NCI-H128 (cell line): ENCODE results near the gene MRPL20.
A peak's percentile ranks its signal among the peaks of the same experiment; 100 is the strongest.
"Not testable (repeated sequence)": the region's sequence is repeated elsewhere in the genome, so short reads cannot be mapped to it uniquely, and the experiment has no call there.

Source experiments
- DNase-seq: peaks from one replicate; lab custom pipeline; 2025; ENCODE audit not compliant: unreplicated experiment; lab: John Stamatoyannopoulos, UW

MRPL20 gene

DNA sequence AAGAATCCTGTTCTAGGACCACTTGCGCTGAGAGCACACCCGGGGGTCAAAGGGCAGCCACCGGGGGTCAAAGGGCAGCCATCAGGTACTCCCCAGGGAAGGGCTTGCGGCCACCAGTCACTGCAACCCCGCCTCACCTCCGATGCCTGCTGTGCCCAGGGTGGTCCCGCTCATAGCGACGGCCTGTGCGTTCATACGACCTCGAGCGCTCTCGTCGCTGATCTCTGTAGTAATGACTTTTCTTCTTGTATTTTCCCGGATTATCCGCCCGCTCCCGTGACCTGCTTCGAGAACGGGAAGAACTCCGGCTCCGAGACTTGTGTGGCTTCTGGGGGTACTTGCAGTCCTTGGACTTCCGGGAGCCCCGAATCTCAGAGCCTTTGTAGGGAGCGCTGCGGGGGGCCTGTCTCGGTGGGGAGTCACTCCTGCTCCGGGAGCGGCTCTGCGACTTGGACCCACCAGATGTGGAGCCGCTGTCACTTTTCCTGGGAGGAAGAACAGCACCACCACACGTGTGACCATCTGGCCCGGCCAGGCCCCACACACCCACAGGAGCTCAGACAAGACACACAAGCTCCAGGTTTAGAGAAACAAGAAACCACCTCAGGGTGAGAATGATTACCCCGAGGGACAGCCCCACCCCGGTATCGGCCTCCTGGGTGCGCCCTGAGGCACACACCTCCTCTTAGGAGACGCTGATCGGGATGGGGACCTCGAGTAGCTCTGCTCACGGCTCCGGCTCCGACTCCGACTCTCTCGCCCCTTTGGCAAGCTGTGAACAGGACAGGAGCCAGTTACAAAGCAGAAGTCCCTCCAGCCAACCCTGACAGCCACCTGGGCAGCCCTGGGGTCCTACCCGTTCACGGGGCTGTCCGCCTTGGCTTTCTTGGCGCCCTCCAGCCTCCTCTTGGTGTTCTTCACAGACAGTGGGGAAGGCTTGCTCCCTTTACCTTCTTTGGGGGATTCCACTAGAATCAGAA is 19.7 kb downstream of the MRPL20 start:
- no peak for DNase-seq

DNA sequence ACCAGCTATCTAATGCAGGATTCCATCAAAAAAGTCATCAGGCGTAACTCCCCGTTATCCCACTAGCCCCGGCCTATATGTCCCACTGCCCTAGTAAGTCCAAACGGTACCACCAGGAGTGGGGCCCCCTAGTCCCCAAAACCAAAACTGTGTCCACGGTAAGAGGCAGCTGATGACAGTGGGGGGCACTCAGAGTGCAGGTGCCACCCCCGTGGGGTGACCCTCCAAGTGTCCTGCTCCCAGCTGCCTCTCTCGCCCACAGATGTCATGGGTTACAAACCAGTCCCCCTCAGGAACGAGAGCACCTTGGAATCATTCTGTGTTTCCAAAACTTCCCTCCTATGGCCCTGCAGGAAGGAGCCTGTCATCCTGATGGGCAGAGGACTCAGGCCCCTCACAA is 21.2 kb downstream of the MRPL20 start:
- DNase-seq = no peak

DNA sequence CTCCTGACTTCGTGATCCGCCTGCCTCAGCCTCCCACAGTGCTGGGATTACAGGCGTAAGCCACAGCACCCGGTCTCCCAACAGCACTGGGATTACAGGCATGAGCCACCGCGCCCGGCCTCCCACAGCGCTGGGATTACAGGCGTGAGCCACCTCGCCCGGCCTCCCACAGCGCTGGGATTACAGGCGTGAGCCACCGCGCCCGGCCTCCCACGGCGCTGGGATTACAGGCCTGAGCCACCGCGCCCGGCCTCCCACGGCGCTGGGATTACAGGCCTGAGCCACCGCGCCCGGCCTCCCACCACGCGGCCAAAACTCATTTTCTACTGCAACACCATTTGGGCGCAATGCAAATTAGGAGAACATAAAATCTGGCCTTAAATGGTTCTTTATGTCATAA is 21.8 kb downstream of the MRPL20 start:
- not testable (repeated sequence) for DNase-seq

DNA sequence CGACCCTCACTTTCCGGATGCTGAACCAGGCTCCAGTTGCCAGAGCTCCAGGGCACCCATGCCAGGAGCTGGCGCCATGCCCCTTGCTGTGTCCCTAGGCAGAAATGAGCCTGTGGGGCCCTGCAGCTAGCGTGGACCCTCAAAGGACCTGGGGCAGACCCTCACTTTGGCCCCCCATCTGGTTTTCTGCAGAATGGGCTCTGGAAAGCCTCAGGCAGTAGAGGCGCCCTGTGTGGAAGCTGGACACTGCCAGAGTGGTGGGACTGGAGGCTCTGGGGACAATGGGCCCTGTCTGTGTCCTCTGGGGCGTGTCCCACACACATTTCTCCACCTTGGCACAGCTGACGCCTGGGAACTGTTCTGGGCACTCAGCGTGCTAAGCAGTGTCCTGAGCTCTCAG is 25.8 kb downstream of the MRPL20 start:
- DNase-seq = no peak

DNA sequence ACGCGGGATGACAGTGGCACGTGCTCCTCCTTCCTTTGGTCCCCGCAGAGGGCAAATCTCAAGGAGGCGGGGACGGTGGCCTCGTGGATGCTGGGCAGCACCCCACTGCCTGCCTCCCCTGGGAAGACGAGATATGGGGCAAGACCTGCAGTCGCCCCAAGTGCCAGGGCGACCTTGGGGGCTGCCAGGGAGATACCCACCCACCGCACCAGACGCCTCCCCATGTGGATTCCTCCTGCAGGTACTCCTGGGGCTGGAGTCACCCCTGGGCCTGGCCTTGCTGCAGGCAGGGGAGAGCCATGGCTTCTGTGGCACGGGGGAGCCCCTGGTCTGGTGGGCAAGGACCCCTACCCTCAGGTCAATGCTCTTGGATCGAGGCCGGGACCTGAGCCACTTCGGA is 26.2 kb downstream of the MRPL20 start:
- no peak for DNase-seq

DNA sequence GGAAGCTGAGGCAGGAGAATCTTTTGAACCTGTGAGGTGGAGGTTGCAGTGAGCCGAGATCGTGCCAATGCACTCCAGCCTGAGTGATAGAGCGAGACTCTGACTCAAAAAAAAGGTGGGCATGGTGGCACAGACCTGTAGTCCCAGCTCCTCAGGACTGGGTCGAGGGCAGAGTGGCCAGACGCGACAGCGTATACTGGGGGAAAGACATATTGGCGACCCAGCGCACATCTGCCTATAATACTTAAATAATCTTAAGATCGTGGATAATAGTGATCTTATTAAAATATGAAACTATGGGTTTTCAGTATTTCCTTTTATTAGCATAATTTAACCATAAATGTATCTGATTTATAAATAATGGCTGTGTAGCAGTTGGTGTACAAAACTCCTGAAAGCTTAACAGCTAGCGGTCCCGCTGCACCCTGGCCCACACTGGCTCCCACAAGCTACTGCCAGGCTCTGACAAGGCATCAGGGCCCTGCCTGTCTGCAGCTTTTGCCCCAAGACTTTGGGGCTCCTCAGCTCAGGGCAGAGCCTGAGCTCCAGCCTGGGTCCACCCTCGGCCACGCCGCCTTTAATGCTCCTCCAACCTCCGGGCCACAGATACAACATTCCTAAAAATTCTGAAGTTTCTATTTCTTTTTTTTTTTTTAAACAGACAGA is 29.4 kb downstream of the MRPL20 start:
- no peak for DNase-seq

DNA sequence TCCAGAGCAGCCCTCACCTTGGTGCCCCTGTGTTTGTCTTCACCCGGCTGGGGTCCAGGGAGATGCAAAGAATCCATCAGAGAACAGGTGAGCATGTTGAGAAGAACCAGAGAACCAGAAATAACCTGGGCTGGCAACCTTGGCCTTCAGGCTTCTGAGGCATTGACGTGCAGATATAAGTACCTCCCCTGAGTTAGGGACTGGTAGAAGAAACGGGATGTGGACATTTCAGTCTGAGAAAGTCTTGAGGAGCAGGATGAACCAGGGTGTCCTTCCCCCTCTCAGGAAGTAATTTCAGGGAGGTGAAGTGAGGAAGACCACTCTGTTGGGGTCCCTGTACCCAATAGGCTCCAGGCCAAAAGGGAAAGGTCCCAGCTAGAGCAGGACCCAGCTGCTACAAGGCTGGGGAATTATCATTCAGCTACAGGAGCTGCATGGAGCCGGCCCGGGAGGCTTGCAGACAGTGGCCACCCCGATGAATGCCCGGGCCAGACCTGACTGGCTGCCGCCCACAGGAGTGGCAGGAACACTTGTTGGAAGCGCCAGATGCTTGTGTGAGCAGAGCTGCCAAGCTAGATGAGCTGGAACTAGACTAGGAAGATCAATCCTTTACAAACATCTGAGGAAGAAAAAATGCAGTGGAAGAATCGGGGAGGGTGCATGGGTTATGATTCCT is 30.4 kb downstream of the MRPL20 start:
- DNase-seq = no peak

DNA sequence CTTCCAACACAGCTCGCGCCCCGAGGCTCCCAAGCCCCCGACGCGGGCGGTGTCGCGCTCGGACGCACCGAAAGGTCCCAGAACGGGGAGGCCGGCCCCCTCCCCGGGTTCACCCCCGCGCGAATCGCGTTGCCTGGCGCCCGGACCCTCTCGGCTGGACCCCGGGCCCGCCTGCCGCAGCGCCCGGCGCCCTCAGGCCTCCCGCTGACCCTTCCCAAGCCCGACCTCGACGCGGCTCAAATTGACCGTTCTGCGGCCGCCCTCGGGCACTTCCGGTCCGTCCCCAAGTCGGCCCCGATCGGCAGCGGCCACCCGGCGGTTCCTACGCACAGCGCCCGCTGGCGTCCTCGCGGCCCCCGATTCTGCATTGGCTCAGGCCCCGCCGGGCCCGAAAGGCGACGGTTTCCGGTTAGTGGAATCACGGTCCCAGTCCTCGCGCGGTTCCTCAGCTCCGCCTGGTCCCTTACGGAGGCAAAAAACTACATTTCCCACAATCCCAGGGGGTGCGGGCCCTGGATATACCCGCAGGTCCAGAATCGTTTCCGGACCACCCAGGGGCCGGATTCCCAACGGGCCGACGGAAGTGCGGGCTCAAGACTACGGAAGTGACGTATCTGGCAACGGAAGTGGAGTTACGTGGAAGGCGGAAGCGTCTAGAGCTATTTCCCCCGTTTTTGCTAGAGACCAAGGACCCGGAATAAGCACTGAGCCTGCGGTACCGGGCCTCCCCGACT is 32.0 kb downstream of the MRPL20 start, which contains the start of gene AURKAIP1:
Gene AURKAIP1, minus strand, starts transcription at position 279 of the 734 bp plus-strand sequence. CDS start 451 bp downstream, outside the sequence.
- peak; percentile 100 for DNase-seq

DNA sequence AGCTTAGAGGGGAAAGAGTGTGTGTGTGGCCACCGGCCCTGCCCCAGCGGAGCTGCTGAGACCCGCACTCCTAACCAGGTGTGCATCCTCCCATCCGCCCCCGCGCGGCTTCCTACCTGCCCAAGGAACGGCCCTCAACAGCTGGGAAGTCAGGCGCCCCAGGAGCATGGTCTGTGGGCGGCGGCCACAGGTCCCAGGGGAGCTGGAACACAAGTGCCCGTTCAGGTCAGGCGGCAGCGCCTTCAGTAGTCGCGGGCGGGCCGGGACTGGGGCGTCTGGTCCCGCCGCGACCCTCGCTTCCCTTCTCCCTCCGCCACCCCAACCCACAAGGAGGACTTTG is 32.5 kb downstream of the MRPL20 start:
- no peak for DNase-seq

DNA sequence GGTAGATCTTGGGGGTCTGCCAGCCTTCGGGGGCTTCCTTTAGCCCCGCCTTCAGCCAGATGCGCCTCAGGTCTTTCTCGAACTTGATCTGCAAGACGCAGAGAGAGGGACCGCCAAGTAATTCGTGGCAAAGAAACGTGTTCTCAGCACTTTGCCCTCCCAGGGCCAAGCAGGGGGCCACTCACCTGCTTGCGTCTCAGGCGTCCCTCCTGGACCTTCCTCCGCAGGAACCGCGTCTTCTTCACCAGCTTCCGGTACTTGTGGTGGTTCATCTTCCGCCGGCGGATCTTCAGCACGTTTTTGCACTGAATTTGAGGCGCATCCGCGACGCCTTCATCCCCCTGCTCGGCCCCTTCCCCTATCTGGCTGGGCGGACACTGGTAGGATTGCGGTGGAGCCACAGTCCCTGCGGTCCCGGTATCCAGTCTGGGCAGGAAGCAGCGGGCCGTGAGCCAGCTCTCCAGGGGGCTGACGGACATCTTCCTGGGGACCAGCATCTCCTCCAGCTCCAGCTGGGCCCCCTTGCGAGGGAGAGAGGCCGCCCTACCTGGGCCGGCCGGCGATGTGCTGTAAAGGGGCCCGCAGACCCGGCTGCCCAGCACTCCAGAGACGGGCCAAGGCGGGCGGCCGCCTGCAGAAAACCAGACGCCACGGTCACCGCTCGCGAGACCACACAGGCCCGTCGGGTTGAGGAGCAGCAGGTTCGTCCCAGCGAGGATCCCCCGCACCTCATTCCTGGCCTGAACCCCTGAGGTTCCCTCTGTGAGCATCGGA is 33.1 kb downstream of the MRPL20 start:
- DNase-seq = no peak

DNA sequence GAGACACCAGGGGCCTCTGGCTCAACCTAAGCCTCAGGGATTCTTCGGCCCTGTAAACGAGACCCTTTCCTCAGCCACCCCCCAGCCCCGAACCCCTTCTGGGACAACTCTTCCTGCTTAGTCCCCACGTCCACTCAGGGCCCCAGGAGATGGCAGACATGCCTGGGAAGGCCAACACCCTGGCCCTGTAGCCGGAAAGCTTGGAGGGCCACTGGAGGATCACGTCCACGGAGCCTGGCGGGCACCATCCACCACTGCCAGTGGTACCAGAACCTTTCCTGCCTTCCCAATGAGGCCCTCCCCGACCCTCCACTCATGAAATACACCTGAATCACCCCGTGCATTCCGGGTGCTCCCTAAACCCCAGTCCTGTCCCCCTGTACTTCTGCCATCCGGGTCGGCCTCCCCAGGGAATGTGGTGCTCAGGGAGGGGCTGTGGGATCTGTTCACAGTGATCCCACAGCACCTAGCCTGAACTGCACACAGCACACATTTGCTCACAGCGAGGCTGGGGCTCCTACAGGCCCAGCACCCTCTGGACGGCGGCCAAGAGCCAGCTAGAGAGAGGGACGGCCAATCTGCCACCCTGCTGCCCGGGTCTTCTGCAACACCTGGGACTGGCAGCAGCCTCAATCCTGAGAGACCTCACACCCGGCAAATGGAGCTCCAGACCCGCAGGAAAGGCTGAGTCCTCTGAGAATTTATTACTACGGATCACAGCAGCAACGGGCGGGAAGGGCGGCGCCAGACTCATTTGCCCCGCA is 33.9 kb downstream of the MRPL20 start:
- DNase-seq = no peak

DNA sequence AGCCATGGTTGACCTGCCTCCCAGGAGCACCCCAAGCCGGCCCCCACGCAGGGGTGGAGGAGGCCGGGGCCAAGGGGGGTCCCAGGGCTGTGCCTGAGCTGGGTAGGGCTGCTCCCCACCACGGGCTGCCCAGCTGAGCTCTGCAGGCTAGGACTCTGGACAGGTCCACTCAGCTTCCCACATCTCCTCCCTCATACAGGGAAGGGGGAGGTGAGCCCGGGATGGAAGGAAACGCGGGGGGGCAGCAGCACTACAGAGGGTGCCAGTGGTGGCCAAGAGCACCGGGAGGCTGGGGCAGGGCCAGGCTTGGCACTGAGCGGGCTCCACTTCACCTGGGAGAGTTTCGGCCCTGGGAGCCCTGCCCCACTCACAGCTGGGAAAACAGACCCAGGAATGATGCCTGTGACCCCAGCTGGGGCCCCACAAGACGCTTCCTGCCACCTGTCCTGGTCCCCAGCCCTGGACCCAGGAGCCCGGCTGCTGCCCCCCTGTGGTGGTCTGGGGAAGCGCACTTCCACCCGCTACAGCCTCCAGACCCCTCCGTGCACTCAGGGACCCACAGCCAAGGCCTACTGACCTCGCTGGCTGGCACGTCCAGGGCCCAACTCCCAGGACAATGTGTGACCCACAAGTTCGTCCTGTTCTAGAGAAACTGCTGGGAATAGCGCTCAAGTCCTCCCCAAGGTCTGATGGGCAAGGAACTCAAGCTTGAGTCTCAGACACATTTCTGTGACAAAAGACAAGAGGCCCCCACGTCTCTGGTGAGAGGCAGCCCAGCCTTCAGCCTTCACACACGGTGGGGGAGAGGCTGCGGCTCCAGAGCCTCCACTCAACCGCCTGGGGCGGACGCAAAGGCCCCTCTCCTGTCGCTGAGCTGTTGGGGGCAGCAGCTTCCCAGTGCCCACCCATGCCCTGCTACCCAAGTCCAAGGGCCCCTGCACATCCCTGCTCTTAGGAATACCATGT is 35.1 kb downstream of the MRPL20 start:
- peak; percentile 23 for DNase-seq

DNA sequence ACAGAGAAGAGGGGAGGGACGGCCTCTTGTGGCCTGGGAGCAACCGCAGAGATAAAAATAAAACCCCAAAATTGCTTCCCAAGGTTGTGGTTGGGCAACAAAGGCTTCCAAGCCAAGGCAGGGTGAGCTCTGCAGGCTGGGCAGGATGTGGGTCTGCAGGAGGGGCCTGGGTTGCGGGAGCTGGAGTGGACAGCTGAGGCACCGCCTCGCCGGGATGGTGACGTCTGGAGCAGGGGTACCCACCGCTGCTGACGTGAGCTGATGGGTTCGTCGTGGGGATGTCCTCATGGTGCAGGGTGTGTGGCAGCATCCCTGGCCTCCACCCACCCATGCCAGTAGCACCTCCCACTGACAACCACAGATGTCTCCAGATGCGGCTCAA is 35.7 kb downstream of the MRPL20 start:
- no peak for DNase-seq

DNA sequence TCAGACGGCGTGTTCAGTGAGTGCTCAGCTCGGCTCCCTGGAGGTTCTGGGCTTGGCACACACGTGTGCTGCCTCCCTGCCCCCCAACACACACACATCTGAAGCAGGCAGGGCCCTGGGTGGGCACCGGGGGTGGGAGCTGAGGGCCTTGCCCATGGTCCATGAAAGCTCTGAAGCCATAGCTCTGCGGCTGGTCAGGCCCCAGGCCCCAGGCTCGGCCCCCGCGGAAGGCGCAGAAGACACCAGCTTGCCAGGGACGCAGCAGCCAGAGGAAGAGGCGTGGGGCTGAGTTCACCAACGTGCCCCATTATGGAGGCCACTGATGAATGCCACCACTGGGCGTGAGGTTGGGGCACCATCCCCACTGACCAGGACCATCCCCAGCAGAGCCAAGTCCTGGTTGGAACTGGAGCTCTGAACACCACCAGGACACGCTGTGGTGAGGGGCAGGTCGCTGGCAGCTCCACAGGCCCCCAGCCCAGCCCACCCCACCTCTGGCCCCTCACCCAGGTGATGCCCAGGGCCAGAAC is 36.3 kb downstream of the MRPL20 start:
- no peak for DNase-seq

DNA sequence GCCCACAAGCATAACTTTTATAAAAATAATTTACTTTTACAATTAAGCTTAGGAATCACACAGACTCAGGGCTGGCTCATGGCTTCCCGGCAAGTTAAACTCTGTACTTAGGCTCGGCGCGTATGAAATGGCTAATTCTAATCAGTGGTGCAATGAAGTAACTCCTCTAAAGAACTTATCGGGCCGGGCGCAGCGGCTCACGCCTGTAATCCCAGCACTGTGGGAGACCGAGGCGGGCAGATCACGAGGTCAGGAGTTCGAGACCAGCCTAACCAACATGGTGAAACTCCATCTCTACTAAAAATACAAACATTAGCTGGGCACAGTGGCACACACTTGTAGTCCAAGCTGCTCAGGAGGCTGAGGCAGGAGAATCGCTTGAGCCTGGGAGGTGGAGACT is 37.0 kb downstream of the MRPL20 start:
- DNase-seq = not testable (repeated sequence)

DNA sequence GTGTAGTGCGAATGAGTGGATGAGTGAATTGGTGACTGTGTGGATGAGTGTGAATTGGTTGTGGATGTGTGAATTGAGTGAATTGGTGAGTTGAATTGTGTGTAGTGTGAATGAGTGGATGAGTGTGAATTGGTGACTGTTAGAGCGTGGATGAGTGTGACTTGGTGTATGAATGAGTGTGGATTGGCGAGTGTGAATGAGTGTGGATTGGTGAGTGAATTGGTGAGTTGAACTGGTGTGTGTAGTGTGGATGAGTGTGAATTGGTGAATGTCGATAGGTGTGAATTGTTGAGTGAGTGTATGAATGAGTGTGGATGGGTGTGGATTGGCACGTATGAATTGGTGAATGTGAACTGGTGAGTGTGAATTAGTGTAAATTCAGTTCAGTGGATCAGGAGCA is 39.8 kb downstream of the MRPL20 start:
- DNase-seq = no peak

DNA sequence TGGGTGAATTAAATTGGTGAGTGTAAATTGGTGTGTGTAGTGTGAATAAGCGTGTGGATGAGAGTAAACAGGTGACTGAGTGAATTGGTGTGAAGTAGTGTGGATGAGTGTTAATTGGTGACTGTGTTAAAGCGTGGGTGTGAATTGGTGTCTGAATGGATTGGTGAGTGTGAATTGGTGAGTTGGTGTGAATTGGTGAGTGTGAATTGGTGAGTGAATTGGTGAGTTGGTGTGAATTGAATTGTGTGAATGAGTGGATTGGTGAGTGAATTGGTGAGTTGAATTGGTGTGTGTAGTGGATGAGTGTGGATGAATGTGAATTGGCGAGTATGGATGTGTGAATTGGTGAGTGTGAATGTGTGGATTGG is 40.4 kb downstream of the MRPL20 start:
- no peak for DNase-seq
